ENCODE data around the gene NIPAL4.

NIPAL4 gene

GRCh38 chr5:157520911-157521703 is 61.1 kb downstream of the NIPAL4 start:
- WGBS (ENCODE audit: extremely low coverage, insufficient coverage, insufficient read length) = no CpG with 5 or more reads among the region's 9 CpGs

DNA sequence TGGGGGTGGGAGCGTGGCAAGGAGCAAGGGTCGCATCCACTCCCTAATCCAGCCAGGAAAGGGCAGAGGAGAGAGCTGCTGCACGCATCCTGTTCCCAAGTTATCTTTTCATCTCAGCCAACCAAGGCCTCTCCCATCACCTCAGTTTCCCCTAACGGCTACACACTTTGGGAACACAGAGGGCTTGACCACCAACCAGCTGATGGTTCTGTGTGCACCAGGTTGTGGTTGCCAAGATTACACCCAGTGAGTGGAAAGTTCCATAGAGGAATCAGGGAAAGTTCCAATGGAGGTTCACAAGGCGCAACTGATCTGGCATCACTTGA is 61.7 kb downstream of the NIPAL4 start:
- H3K4me1 ChIP-seq (ENCODE audit: control insufficient read depth in 1 of 2, insufficient read depth in 2 of 2, low read length in 2 of 2) = no peaks in the 10 kb centered on the region

More at GRCh38 chr5:157520911-157521703, 61.1 kb downstream of the NIPAL4 start:
- H2BK5ac ChIP-seq (ENCODE audit: low read depth, low read length, poor library complexity) = no peak overlapping the region
- H3K27me3 ChIP-seq (ENCODE audit: insufficient read depth, low read length) = no peaks in the 10 kb centered on the region
- DNase-seq = peak in 1 of 2 donors; percentile 40
- peaks cover 54 to 81% of the 10 kb centered on the region in 2 experiments for H3K36me3 ChIP-seq (ENCODE audit: control insufficient read depth in 1 of 2, insufficient read depth in 2 of 2, low read length in 2 of 2)
- no peak overlapping the region for H4K12ac ChIP-seq (ENCODE audit: low read depth, low read length)
- H4K8ac ChIP-seq (ENCODE audit: low read depth, low read length) = no peak overlapping the region
- H3K18ac ChIP-seq (ENCODE audit: low read length) = no peak overlapping the region
- peaks cover 2% of the 10 kb centered on the region for H3K79me2 ChIP-seq (ENCODE audit: control insufficient read depth, insufficient read depth, low read length, poor library complexity)
- H2BK12ac ChIP-seq (ENCODE audit: low read length) = no peak overlapping the region
- no peak overlapping the region for H3K27ac ChIP-seq (ENCODE audit: low read depth, low read length)
- no peak overlapping the region for H2AFZ ChIP-seq (ENCODE audit: insufficient read depth, low read length, poor library complexity)
- H3K23ac ChIP-seq (ENCODE audit: low read length) = no peak overlapping the region
- no peak overlapping the region for H3K4me2 ChIP-seq (ENCODE audit: low read length)
- no peak overlapping the region for H3K14ac ChIP-seq (ENCODE audit: low read length)
- H3K4me1 ChIP-seq (ENCODE audit: control insufficient read depth in 1 of 2, insufficient read depth in 2 of 2, low read length in 2 of 2) = no peaks in the 10 kb centered on the region
- no peaks in the 10 kb centered on the region for H3K79me1 ChIP-seq (ENCODE audit: low read length)
- no peak overlapping the region for H3K9ac ChIP-seq (ENCODE audit: low read length)
- H3K4ac ChIP-seq (ENCODE audit: low read depth, low read length) = no peak overlapping the region
- peaks cover 2% of the 10 kb centered on the region for H3K9me3 ChIP-seq (ENCODE audit: insufficient read depth, low read depth, low read length)
- no peak overlapping the region for H3K4me3 ChIP-seq (ENCODE audit: low read depth, low read length)
- H2AK5ac ChIP-seq (ENCODE audit: low read length) = no peak overlapping the region
- H4K91ac ChIP-seq (ENCODE audit: low read depth, low read length) = no peak overlapping the region
- H2BK120ac ChIP-seq (ENCODE audit: insufficient read depth, low read length, poor library complexity) = no peak overlapping the region

GRCh38 chr5:157523976-157524375 is 64.0 kb downstream of the NIPAL4 start:
- no CpG with 5 or more reads among the region's 4 CpGs for WGBS (ENCODE audit: extremely low coverage, insufficient coverage, insufficient read length)
- Histone ChIP-seq H4K8ac (ENCODE audit: low read depth, low read length) (no peak overlapping the region), H3K4me3 (ENCODE audit: low read depth, low read length) (no peak overlapping the region), H3K27me3 (ENCODE audit: insufficient read depth, low read length) (no peaks in the 10 kb centered on the region), H3K18ac (ENCODE audit: low read length) (peak overlapping the region; percentile 25), H3K27ac (ENCODE audit: low read depth, low read length) (no peak overlapping the region), H3K9ac (ENCODE audit: low read length) (no peak overlapping the region), H3K79me2 (ENCODE audit: control insufficient read depth, insufficient read depth, low read length, poor library complexity) (peaks cover 2% of the 10 kb centered on the region), H3K23ac (ENCODE audit: low read length) (no peak overlapping the region), H2BK12ac (ENCODE audit: low read length) (no peak overlapping the region), H3K9me3 (ENCODE audit: insufficient read depth, low read depth, low read length) (peaks cover 2% of the 10 kb centered on the region), H3K4me2 (ENCODE audit: low read length) (no peak overlapping the region), H2BK120ac (ENCODE audit: insufficient read depth, low read length, poor library complexity) (no peak overlapping the region), H2AK5ac (ENCODE audit: low read length) (no peak overlapping the region), H3K36me3 (ENCODE audit: control insufficient read depth in 1 of 2, insufficient read depth in 2 of 2, low read length in 2 of 2) (peaks cover 46 to 78% of the 10 kb centered on the region in 2 experiments), H3K4me1 (ENCODE audit: control insufficient read depth in 1 of 2, insufficient read depth in 2 of 2, low read length in 2 of 2) (no peaks in the 10 kb centered on the region), H2BK5ac (ENCODE audit: low read depth, low read length, poor library complexity) (no peak overlapping the region), H4K12ac (ENCODE audit: low read depth, low read length) (no peak overlapping the region), H3K4ac (ENCODE audit: low read depth, low read length) (no peak overlapping the region), H4K91ac (ENCODE audit: low read depth, low read length) (no peak overlapping the region), H2AFZ (ENCODE audit: insufficient read depth, low read length, poor library complexity) (no peak overlapping the region), H3K79me1 (ENCODE audit: low read length) (no peaks in the 10 kb centered on the region), H3K14ac (ENCODE audit: low read length) (no peak overlapping the region)
- DNase-seq = no peak

More for the DNA sequence above, 61.7 kb downstream of the NIPAL4 start:
- Histone ChIP-seq H4K91ac (ENCODE audit: low read depth, low read length) (no peak overlapping the region), H2BK120ac (ENCODE audit: insufficient read depth, low read length, poor library complexity) (no peak overlapping the region), H3K27ac (ENCODE audit: low read depth, low read length) (no peak overlapping the region), H3K4me2 (ENCODE audit: low read length) (no peak overlapping the region), H3K23ac (ENCODE audit: low read length) (no peak overlapping the region), H3K14ac (ENCODE audit: low read length) (no peak overlapping the region), H4K12ac (ENCODE audit: low read depth, low read length) (no peak overlapping the region), H3K79me2 (ENCODE audit: control insufficient read depth, insufficient read depth, low read length, poor library complexity) (peaks cover 2% of the 10 kb centered on the region), H2BK5ac (ENCODE audit: low read depth, low read length, poor library complexity) (no peak overlapping the region), H3K36me3 (ENCODE audit: control insufficient read depth in 1 of 2, insufficient read depth in 2 of 2, low read length in 2 of 2) (peaks cover 51 to 80% of the 10 kb centered on the region in 2 experiments), H3K18ac (ENCODE audit: low read length) (no peak overlapping the region), H2AK5ac (ENCODE audit: low read length) (no peak overlapping the region), H3K9me3 (ENCODE audit: insufficient read depth, low read depth, low read length) (peaks cover 2% of the 10 kb centered on the region), H4K8ac (ENCODE audit: low read depth, low read length) (no peak overlapping the region), H3K4me3 (ENCODE audit: low read depth, low read length) (no peak overlapping the region), H3K79me1 (ENCODE audit: low read length) (no peaks in the 10 kb centered on the region), H3K27me3 (ENCODE audit: insufficient read depth, low read length) (no peaks in the 10 kb centered on the region), H2BK12ac (ENCODE audit: low read length) (no peak overlapping the region), H3K4ac (ENCODE audit: low read depth, low read length) (no peak overlapping the region), H2AFZ (ENCODE audit: insufficient read depth, low read length, poor library complexity) (no peak overlapping the region), H3K9ac (ENCODE audit: low read length) (no peak overlapping the region)
- no peak for DNase-seq
- no CpG with 5 or more reads among the region's 5 CpGs for whole genome bisulfite sequencing (ENCODE audit: extremely low coverage, insufficient coverage, insufficient read length)
